Rectal smooth muscle tissue (tissue), 1 donor: ENCODE measurements around the gene CYP8B1.

ENCODE experiments used
- H3K27ac ChIP-seq: one replicate; pipeline ENCODE4 v1.7.0; 2013; ENCODE audit warnings: low read depth, low read length, inconsistent platforms
- H3K27me3 ChIP-seq: one replicate; pipeline ENCODE4 v1.7.0; 2013; ENCODE audit warnings: low read length; ENCODE audit not compliant: control insufficient read depth, insufficient read depth
- H3K36me3 ChIP-seq: one replicate; pipeline ENCODE4 v1.7.0; 2013; ENCODE audit warnings: low read length; ENCODE audit not compliant: control insufficient read depth, insufficient read depth
- H3K4me1 ChIP-seq: one replicate; pipeline ENCODE4 v1.7.0; 2013; ENCODE audit warnings: low read length; ENCODE audit not compliant: control insufficient read depth, insufficient read depth
- H3K4me3 ChIP-seq: one replicate; pipeline ENCODE4 v1.7.0; 2013; ENCODE audit warnings: low read length
- H3K9ac ChIP-seq: one replicate; pipeline ENCODE4 v1.7.0; 2013; ENCODE audit warnings: low read length

CYP8B1 gene

GRCh38 chr3:42844815-42845214, 30.9 kb downstream of the CYP8B1 start:
- Histone ChIP-seq H3K27me3 (no peaks in the 10 kb centered on the region), H3K9ac (no peak overlapping the region), H3K4me1 (peaks cover 12% of the 10 kb centered on the region), H3K36me3 (no peaks in the 10 kb centered on the region), H3K27ac (no peak overlapping the region), H3K4me3 (no peak overlapping the region)

GRCh38 chr3:42844412-42844713, 31.3 kb downstream of the CYP8B1 start:
- H3K36me3 ChIP-seq: no peaks in the 10 kb centered on the region
- no peaks in the 10 kb centered on the region for H3K27me3 ChIP-seq
- peaks cover 12% of the 10 kb centered on the region for H3K4me1 ChIP-seq
- H3K9ac ChIP-seq: no peak overlapping the region
- no peak overlapping the region for H3K27ac ChIP-seq
- H3K4me3 ChIP-seq: no peak overlapping the region

GRCh38 chr3:42843713-42844411, 31.8 kb downstream of the CYP8B1 start:
- no peak overlapping the region for H3K9ac ChIP-seq
- no peak overlapping the region for H3K27ac ChIP-seq
- H3K4me1 ChIP-seq: peaks cover 12% of the 10 kb centered on the region
- no peaks in the 10 kb centered on the region for H3K36me3 ChIP-seq
- no peaks in the 10 kb centered on the region for H3K27me3 ChIP-seq
- H3K4me3 ChIP-seq: no peak overlapping the region

- H3K27me3 ChIP-seq: no peaks in the 10 kb centered on the region
- no peak overlapping the region for H3K9ac ChIP-seq
- H3K4me3 ChIP-seq: no peak overlapping the region
- no peaks in the 10 kb centered on the region for H3K36me3 ChIP-seq
- H3K27ac ChIP-seq: no peak overlapping the region
- peaks cover 7% of the 10 kb centered on the region for H3K4me1 ChIP-seq
Observed at GRCh38 chr3:42841332-42841731, 34.3 kb downstream of the CYP8B1 start.

- peaks cover 3% of the 10 kb centered on the region for H3K4me1 ChIP-seq
- no peaks in the 10 kb centered on the region for H3K36me3 ChIP-seq
- H3K27me3 ChIP-seq: no peaks in the 10 kb centered on the region
- H3K27ac ChIP-seq: no peak overlapping the region
- no peak overlapping the region for H3K9ac ChIP-seq
- no peak overlapping the region for H3K4me3 ChIP-seq
Observed at GRCh38 chr3:42839616-42840015, 36.1 kb downstream of the CYP8B1 start.

- Histone ChIP-seq H3K27me3 (no peaks in the 10 kb centered on the region), H3K4me3 (no peak overlapping the region), H3K27ac (no peak overlapping the region), H3K4me1 (peaks cover 2% of the 10 kb centered on the region), H3K36me3 (no peaks in the 10 kb centered on the region), H3K9ac (no peak overlapping the region)
Observed at GRCh38 chr3:42838571-42838970, 37.1 kb downstream of the CYP8B1 start.

- Histone ChIP-seq H3K9ac (no peak overlapping the region), H3K27ac (no peak overlapping the region), H3K36me3 (no peaks in the 10 kb centered on the region), H3K4me3 (no peak overlapping the region), H3K4me1 (no peaks in the 10 kb centered on the region), H3K27me3 (no peaks in the 10 kb centered on the region)
Observed at GRCh38 chr3:42836150-42837123, 39.2 kb downstream of the CYP8B1 start.

GRCh38 chr3:42831321-42831713, 44.4 kb downstream of the CYP8B1 start:
- no peaks in the 10 kb centered on the region for H3K27me3 ChIP-seq
- no peak overlapping the region for H3K27ac ChIP-seq
- no peak overlapping the region for H3K9ac ChIP-seq

GRCh38 chr3:42830437-42831320, 45.0 kb downstream of the CYP8B1 start:
- no peak overlapping the region for H3K27ac ChIP-seq

More at GRCh38 chr3:42831321-42831713, 44.4 kb downstream of the CYP8B1 start:
- H3K4me3 ChIP-seq: no peak overlapping the region
- no peaks in the 10 kb centered on the region for H3K36me3 ChIP-seq
- H3K4me1 ChIP-seq: no peaks in the 10 kb centered on the region

GRCh38 chr3:42829628-42830436, 45.8 kb downstream of the CYP8B1 start:
- no peak overlapping the region for H3K4me3 ChIP-seq
- no peak overlapping the region for H3K27ac ChIP-seq
- no peaks in the 10 kb centered on the region for H3K27me3 ChIP-seq
- no peaks in the 10 kb centered on the region for H3K36me3 ChIP-seq
- H3K4me1 ChIP-seq: no peaks in the 10 kb centered on the region
- no peak overlapping the region for H3K9ac ChIP-seq

More at GRCh38 chr3:42830437-42831320, 45.0 kb downstream of the CYP8B1 start:
- no peak overlapping the region for H3K4me3 ChIP-seq
- no peaks in the 10 kb centered on the region for H3K36me3 ChIP-seq
- no peaks in the 10 kb centered on the region for H3K27me3 ChIP-seq
- no peaks in the 10 kb centered on the region for H3K4me1 ChIP-seq
- no peak overlapping the region for H3K9ac ChIP-seq

- no peak overlapping the region for H3K27ac ChIP-seq
- no peaks in the 10 kb centered on the region for H3K27me3 ChIP-seq
- H3K36me3 ChIP-seq: no peaks in the 10 kb centered on the region
- no peaks in the 10 kb centered on the region for H3K4me1 ChIP-seq
- no peak overlapping the region for H3K9ac ChIP-seq
- no peak overlapping the region for H3K4me3 ChIP-seq
Observed at GRCh38 chr3:42829083-42829627, 46.5 kb downstream of the CYP8B1 start.
